Stimulated activated CD4-positive, alpha-beta T cell treated with anti-CD3 and anti-CD28 coated beads, Interleukin-2, amount 100 ng/mL, for 24 hours (primary cell): ENCODE measurements around the gene FAM170B.

Experiments used
- DNase-seq, 2 donors: peaks; one replicate each; pipeline ENCODE4 v3.0.0-alpha.2; 2020

Gene FAM170B

DNA sequence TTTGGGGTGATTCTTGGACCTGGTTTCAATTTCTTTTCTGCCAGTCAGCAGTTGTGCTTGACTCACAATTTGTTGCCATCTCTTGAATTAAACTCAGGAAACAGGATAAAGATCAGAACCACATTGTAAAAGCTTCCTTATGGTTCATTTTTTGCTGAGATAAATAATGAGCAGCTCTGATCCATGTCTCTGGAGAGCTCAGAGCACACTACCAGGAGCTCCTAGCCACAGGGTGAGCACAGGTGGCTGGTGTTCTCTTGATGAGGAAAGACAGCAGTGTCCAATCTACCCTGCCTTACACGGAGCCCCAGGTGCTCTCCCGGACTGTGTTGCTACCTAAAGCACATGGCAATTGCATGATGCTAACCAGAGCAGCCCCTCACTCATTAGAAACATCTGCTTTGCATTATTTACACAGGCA is 17.2 kb upstream of the FAM170B start:
- no peak for DNase-seq

DNA sequence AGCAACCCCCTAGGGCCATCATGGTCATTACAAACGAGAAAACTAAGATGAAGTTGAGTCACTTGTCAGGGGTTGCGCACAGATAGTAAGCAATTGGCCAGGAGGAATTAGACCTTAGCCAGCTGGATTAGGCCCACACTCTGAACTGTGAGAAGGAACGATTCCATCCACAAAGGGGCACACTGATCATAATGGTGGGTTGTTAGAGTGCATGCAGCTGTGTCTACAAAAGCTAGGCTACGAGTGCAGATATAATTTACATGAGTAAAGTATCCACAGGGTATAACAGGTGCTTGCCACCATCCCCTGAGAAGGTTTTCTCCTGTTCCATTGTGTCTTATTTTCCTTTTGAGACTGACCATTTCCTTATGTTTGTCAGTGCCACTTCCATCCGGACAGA is 16.6 kb upstream of the FAM170B start:
- no peak for DNase-seq

DNA sequence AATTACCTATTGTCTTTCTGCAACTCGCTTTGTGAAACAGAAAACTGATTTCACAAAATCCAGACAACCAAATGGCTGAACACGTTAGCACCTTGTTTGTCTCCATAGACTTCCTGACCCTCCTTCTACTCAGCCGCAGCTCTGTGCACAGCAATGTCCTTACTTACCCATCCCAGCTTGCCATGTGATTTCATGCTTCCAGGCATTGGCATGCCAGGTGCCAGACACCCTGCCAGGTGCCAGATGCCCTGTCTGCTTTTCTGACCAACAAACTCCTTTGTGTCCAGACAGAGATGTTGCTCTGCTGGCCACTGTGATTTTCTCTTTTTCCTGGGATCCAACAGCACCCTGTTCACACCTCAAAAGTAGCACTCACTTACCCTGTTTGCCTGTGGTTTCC is 16.1 kb upstream of the FAM170B start:
- no peak for DNase-seq

DNA sequence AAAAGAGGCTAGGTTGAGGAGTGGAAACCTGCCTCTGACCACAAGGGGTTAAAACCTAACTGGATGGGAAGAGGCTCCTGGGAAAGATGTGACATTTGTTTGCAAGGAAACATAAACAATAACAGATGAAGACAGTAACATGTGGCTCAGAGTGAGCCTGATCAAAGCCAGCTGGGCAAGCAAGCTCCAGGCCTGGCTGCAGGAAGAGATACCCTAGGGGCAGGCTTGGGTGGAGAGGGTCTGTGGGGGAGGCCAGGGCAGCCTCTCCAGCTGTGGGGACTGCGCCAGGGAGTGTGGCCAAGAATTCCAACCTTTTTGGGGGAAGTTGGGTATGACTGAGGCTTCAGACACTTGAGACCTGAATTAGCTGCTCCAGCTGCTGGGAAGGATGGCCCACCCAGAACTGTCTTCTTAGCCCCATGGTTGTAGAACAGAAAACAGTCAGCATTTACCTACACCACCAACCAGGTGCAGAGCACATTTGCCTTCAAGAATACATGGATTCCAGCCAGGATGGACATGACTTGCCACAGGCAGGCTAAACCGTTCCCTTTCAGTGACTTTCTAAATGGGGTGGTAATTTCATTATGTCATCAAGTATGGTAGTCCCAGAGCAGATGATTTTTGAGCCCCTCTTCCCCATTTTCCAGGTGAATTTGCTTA is 10.4 kb upstream of the FAM170B start:
- no peak for DNase-seq

DNA sequence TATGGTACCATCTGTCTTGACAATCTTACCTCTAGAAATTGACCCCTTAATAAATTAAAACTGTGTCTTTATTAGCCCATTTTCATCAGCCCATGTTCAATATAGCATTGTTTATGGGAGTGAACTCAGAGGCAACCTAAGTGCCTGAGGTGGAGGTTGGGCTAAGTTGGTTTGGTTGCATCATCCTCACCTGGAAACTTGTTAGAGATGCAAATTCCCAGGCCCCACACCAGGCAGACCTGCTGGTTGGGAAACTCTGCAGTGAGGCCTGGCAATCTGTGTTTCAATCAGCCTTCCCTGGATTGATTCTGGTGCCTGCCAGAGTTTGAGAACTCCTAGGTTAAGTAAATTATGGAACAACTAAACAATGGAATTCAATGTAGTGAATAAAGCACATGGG is 9.4 kb upstream of the FAM170B start:
- DNase-seq = no peak

DNA sequence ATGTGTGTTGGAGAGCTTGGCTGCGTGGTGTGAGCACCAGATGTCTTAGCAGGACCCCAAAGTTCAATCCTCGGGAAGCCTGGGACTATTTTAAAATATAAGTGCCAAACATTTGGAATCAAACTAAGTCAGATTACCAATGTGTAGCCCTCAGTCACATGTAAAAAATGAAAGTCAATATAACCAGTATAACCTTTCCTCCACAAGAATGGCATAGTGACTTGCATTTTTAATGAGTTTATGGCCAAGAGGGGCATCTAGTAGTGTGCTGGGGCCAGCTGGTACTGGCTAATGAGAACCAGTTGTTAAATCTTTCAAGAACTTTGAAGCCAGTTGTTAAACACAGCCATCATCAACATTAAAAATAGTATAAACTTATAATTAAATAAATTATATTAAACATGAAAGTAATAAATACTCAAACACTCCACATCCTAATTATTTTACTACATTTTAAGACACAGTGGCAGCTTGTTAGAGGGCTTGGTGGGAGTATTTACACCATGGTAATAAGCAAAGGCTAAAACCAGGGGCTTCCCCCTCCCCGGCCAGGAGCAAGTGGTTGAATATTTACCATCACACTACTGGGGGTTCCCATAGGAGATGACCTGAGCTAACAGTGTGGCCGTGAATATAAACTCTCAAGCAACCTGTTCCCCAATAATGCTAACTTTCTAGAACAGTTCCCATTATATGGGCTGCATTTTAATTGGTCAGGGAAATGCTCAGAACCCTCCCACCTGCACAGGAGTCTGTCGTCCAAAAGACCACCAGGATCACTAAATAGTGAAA is 7.9 kb upstream of the FAM170B start:
- no peak for DNase-seq

DNA sequence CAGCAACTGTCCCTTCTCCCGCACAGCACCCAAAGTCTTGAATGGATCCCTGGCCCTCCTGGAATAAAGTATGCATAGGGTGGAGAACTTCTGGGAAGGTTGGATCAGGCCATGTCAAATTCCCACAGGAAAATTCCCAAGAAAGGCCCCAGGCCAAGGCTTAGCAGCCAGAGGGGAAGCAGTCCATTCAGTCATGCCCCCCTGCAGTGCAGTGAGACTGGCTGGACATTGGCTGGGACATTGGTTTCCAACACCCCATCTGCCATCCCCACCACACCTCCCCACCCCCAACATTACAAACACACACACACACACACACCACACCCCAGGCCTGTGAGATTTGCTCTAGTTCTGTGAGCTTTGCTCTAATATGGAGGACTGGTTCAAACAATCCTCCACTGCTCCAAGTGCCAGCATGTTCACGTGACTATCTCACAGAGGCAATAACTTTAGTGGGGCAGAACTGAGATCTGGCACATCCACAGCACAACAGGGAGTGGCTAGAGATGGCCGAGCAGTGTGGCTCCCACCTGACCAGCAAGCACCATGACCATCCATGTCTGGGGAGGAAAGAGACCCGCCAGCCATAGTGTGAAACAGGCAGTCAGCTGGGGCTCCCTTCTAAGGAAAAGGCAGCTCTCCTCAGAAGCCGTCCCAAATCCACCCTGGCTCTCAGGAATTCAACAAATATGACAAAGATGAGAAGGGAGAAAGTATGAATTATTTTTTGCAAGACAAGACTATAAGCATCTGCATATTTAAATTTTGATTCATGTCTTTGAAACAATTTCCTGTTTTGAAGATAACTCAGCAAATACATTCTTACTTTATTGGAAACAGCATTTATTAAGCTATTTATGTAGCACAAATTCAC is 6.7 kb upstream of the FAM170B start:
- no peak for DNase-seq

DNA sequence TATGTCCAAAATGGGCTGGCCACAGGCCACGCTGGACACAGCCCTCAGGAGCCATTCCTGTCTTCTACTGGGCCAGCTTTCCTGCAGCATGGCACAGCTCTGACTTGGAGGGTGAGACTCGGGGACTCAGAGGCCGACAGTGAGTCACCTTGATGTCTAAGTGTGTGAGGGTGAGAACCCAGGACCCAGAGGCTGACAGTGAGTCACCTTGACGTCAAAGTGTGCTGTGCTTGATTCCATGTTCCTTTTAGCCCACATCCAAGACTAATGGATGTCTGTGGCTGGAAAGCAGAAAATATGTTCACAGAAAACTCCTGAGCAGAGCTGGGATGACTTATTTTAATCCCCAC is 6.0 kb upstream of the FAM170B start:
- DNase-seq = no peak

DNA sequence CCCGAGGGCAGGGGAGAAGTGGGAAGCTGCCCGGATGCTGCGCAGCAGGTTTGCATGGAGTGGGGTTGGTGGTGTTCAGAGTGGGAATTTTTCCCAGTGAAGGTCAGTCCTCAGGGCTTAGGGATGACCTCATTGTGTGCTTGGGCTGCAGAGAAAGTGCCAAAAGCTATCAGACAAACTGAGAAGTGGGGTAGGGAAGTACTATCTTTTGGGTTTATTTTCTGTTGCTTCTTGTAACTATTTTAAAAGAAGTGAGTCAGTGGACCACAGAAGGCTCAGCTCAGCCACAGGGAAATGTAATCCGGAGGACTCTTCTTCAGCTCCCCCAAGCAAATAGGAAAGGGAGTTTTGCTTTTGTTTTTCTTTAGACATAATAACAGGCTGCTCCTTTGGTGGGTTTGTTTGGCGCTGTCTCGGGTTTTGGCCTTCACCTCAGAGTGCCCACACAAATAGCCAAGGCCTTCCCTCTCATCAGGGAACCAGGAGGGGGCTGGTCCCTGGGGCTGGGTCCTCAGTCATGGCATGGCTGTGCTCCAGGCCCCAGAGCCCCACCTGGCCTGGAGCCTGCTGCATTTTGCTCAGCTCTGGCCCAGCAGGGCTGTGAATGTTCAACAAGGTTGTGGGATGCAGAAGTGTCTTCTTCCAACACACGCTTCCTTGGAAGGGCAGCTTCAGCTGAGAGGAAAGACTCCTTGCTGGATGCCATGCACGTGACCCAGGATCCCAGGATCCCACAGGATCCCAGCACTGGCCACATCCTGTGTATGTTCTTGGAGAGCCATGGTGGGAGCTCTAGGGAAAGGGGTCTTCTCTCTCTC is 5.4 kb upstream of the FAM170B start:
- no peak for DNase-seq

DNA sequence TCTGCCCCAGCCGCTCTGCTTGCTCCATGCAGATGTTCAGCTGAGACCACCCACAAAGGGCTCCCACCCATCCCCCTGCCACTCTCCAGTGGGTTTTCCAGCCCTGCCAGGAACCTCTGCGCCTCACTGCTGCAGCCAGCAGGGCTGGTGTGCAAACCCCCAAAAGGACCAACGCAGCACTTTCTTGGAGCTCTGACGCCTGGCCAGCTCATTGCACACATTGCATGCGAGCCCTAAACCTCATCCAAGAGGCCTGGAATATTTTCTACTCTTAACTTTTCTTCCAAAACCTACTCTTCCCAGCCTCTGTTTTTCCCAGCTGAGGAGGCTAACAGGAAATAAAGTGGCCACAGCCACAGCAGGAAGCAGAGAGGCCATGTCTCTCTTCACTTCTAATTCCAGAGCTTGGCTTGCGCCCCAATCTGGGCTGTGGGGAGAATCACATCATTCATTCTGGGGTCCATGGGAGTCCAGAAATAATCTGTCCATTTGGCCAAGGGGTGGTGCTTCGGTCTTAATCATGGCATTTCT is 4.6 kb upstream of the FAM170B start:
- DNase-seq = no peak

DNA sequence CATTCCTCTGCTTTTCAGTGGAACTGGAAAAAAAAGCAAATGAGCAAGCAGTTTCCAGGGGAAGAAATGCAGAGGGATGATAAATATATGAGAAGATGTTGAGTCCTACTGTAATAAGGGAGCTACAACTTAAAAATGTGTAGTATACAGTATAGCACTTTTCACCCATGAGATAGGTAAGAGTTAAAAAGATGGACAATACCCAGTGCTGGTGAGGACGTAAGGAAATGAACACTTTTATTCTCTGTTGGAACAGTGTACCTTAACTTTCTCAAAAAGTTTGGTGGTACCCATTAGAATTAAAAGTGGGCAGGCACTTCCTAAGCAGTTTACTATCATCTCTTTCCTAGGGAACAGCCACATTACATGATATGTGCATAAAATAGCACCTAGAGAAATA is 2.7 kb upstream of the FAM170B start:
- DNase-seq = no peak

DNA sequence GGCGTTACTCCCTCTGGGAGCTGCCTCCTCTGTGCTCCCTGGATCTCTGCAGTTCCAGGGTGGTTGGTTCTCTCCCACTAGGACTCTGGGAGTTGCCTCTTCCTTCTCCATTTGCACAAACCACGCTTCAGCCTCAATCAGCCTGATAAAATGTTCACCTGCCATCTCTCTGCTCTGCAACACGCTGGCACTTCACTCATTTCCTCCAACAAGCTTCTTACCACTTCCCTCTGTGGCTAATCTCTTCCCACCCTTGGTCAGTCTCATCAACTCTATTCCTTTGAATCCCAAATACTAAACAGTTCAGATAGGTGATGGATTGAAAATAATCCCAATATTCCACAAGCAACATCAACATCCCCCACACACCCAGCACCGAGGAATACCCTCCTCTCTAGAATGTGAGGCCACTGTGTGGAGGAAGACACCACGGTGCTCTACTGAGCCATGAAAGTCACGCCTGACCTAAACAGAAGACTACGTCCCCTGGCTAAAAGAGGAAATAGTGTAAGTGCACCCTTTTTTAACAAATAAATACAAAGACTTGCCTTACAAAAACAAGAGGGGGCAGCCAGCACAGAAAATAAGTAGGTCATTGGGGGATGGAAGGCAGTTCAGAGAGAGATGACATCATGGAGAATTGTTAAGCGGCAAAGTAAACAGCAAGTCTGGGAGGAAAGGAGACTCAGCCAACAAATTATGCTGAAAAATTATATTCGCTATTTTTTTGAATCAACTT is 1.9 kb upstream of the FAM170B start:
- DNase-seq = no peak

DNA sequence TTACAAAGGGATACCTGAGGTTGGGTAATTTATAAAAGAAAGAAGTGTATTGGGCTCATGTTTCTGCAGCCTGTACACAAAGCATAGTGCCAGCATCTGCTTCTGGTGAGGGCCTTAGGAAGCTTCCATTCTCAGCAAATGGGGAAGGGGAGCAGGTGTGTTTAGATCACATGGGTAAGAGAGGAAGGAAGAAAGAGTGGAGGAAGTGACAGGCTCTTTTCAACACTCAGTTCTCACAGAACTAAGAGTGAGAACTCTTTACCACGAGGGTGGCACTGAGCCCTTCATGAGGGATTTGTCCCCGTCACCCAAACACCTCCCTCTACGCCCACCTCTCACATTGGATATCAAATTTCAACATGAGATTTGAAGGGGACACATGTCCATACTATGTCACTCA is 506 bp upstream of the FAM170B start:
- DNase-seq = no peak

DNA sequence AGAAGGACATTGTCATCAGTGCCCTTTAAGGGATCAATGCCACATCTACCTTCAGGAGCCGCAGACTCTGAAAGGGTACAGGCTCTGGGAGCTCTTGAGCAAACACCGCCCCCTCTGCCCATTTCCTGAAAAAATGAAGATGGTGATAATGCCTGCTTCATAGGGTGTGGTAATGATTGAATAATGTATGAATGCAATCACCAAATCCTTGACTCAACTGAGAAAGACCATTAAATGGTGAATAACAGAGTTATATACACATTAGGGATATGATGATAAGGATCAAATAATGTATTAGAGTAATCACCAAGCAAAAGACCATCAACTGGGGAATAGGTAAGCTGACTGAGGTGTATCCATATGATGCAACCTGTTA is 1.5 kb downstream of the FAM170B start:
- DNase-seq = no peak

DNA sequence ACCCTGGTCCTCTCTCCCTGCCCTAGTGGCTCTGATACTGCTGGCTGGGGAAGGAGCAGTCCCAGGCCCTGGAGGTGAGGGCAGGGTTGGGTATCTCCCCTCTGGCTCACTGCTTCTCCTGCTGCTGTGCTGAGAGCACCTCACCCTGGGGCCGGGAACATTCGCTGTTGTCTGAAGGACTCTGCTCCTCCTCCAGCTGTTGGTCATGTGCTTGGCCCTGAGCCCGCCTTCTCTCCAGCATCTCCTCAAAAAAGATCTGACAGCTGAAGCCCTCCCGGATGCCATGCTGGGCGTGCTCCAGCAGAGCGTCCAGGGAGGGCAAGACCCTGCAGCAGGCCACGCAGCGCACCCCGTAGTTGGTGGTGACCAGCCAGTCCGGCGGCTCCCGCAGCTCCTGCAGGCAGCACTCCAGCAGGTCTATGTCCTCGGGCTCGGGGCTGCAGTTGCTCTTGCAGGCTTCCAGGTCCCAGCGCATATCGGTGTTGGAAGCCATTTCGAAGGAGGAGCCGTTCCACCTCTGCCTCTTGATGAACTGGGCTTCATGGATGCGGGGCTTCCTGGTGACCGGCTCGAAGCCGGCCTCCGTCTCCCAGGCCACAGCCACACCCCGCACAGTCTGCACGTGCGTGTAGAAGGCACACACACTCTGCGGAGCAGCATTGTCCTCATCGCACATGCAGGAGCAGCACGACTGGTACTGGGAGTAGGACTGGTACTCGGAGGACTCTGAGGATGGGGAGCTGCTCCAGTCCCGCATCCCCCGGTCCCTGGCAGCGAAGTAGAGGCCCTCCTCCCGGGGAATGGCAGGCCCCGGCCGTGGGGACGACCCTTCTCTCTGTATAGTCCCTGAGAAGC is 2.1 kb downstream of the FAM170B start:
- no peak for DNase-seq

DNA sequence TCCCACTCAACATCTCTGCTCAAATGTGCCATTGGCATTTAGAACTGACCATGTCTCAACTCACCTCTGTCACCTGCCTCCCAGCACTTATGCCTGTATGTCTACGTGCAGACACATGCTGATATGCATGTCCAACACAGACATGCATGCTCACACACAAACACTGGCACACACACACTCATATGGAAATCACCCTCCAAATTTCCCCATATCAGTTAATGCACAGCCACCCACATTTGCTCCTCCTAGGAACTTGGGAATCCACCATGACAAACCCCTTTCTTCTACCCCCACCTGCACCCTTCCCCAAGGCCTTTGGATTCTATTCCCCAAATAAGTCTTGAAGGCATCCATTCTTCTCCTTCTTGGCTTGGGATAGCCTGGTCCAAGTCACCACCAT is 4.4 kb downstream of the FAM170B start:
- no peak for DNase-seq

DNA sequence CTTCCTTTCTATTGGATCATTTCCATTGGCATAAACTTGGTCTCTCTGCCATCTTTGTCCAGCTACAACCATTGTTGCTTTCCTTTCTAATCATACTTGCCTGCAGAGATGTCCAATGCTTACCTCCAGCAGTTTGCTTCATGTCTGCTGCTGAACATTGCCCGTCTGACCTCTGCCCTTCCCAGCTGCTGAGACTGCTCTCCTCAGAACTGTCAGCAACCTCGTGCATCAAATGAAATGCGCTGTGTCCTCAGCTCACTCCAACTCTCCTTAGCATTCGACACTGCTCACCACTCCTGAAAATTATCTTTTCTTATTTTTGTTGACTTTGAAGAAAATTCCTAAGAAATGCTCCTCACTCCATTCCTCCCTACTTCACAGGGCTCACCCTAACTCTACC is 5.0 kb downstream of the FAM170B start:
- no peak for DNase-seq

DNA sequence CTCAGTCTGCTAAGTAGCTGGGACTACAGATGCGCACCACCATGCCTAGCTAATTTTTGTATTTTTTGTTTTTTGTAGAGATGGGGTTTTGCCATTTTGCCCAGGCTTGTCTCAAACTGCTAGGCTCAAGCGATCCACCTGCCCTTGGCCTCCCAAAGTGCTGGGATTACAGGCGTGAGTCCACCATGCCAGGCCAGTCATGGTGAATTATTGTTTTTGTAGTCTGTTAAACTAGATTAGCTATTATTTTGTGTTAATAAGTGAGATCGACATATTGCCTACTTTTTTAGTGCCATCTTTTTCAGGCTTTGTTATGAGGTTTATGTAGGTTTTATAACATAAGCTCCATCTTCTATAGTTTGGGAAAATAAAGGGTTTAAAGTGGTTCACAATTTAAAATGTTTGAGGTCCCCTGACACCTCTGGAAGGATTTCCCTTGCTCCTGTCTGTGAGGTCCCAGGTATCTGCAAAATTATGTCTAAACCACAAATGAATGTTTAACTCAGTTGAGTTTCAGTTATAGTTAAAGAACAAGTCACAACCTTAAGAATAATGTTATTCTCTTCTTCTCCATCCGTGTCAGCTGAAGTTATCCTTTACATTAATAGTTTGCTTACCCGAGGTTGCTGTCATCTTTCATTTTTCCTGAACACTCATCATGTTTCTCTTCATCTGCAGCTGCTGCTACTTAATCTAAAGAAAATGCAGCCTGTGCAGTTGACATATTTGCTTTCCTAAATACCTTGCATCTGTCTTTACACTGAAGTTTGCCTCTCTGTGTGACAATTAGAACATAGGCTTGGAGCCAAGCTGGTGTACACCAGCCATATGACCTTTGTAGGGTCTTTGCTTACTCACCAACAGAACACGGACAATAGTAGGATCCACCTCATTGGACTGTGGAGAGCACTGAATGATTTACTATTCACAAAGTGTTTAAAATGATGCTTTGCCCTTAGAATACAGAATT is 9.6 kb downstream of the FAM170B start:
- no peak for DNase-seq

DNA sequence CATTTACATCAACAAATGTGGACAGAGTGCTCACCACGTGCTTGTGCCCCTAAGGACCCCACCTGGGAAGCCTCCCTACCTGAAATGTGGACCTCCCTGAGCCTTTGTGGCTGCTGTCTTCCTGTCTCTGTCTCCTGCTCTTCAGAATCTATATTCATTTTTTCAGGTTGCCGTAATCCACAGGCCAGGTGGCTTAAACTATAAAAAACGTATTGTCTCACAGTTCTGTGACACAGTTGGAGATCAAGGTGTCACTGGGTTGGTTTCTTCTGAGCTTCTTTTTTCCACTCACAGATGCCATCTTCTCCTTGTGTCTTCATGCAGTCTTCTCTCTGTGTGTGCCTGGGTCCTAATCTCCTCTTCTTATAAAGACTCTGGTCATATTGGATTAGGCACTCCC is 12.9 kb downstream of the FAM170B start:
- no peak for DNase-seq

DNA sequence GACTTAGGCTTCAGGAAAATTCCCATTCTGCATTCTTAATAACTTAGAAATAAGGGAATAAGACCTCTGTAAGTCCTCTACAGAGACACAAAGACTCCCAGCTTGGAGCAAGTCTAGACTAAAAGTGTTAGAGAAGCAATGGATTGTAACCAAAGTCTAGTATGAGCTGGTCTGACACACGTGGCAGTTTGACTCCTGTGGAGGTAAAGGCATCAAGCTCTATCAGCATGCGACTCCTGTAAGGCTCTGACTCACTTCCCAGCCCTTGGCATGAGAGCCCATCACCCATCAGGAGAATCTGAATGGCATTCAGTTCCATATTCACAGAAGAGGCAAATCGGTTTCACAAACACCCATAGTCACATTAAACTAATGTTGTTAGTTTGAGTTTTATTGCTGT is 14.1 kb downstream of the FAM170B start:
- DNase-seq = no peak
